HG03521 (cell line): ENCODE results near the gene SORBS1.

Source experiments
- ATAC-seq: cut with Tn5 transposase; IDR thresholded peaks from one replicate; pipeline ENCODE4 v1.9.1; 2021; ENCODE audit warnings: mild to moderate bottlenecking, moderate library complexity; ENCODE audit not compliant: unreplicated experiment

SORBS1 gene

GRCh38 chr10:95395947-95396449 lies 165.2 kb downstream of the SORBS1 start:
- ATAC-seq: no peak

DNA sequence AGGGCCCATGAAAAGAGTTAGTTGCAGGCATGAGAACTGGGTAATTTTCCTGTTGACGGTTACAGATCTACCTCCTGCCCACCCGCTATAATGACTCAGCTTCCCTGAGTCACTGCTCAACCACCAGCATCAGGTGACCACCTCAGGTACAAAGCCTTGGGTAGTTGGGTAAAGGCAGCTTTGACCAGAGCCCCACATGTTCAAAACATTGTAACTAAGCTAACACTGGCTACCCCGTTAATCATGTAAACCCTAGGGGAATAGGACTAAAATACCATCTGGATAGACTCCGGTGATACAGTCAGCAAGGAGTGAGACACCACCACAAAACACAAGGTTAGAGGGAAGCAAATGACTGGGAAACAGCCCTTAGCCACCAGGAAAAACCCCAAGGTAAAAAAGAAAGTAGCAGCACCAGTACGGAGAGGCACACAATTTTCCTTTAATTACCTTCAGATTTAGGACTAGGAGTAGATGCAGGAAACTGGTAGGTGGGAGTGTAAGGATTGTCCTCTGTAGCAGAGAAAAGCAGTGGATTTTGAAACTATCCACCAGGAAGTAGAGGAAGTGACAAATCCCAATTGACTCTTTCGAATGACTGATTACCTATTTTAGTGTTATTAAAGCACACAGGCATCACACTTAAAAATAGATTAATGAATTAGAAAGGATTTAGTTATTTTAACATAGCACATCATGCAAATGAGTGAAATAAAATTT lies 166.8 kb downstream of the SORBS1 start:
- peak; percentile 62 for ATAC-seq

DNA sequence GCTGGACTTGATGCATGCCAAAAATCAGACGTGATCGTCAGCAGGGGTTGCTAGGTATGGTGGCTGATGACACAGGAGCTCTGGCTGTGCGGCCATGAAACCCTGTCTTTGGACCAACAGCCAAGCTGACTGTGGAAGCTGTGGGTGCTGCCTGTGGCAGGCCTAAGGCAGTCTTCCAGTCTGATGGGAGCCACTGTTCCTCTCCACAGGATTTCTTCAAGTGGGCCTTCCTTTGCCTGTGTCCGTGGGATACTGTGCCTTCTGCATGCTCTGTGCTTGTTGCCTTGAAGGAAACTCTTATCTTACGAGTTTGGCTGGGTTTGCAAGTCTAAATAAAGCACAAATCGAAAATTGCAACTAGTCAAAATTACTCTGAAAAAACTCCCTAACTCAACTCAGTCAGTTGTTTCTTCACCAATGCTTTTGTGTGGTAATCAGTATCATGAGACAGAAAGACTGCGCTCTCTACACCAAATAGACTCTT lies 168.4 kb downstream of the SORBS1 start:
- ATAC-seq: no peak

- ATAC-seq: no peak
Observed at GRCh38 chr10:95392217-95392584, 169.0 kb downstream of the SORBS1 start.

GRCh38 chr10:95391581-95392216 lies 169.5 kb downstream of the SORBS1 start:
- ATAC-seq: no peak

- no peak for ATAC-seq
Observed at GRCh38 chr10:95391164-95391563, 170.0 kb downstream of the SORBS1 start.

GRCh38 chr10:95389982-95390381 lies 171.2 kb downstream of the SORBS1 start:
- ATAC-seq: no peak

DNA sequence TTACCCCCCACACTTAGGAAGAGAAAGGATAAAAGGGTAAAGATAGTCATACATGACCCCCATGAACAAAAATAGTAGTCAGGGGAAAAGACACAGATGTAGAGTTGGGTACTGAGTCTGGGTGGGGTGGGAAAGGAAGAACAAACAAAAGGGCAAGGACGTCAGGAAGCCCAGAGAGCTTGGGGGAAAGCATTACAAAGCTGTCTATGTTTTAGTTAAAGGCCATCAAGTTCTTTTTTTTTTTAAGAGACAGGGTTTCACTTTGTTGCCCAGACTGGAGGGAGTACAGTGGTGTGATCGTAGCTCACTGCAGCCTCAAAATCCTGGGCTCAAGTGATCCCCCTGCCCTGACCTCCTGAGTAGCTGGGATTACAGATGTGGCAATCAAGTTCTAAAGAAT lies 172.0 kb downstream of the SORBS1 start:
- no peak for ATAC-seq

- ATAC-seq: no peak
Observed at GRCh38 chr10:95388539-95388938, 172.6 kb downstream of the SORBS1 start.

- no peak for ATAC-seq
Observed at GRCh38 chr10:95388109-95388471, 173.1 kb downstream of the SORBS1 start.

- ATAC-seq: no peak
Observed at GRCh38 chr10:95384011-95384704, 177.0 kb downstream of the SORBS1 start.

DNA sequence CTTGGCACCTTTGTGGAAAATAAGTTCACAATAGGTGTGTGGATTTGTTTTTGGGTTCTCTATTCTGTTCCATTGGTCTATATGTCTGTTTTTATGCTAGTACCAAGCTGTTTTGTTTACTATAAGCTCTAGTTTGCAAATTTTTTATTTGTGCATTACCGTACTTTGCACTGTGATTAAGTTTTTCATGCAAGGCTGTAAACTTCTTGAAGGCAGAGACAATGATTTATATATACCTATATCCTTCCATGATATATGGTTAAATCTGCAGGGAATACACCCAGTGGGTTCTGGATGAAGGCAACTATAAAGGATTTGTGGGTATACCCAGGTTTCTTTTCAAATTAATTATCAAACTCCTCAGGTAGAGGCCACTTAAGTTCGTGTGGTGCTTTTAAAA lies 178.6 kb downstream of the SORBS1 start:
- no peak for ATAC-seq

GRCh38 chr10:95382174-95382573 lies 179.0 kb downstream of the SORBS1 start:
- ATAC-seq: no peak

DNA sequence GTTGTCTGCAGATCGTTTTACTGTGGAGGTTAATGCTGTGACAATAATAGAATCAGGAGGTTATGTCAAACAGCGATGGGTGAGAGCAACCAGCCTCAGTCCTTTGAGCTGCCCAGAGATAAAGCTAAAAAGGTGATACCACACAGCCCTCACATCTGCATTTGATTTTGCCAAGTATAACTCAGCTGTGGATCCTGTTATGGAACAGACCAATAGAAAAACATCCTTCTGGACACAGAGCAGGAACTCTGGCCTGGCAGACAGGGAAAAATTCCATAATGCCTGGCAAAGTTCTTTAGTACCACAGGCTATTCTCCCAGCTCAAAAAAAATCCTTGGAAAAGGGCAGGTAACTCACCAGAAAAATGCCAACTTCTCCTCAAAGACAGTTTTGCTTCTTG lies 183.2 kb downstream of the SORBS1 start:
- ATAC-seq: no peak

DNA sequence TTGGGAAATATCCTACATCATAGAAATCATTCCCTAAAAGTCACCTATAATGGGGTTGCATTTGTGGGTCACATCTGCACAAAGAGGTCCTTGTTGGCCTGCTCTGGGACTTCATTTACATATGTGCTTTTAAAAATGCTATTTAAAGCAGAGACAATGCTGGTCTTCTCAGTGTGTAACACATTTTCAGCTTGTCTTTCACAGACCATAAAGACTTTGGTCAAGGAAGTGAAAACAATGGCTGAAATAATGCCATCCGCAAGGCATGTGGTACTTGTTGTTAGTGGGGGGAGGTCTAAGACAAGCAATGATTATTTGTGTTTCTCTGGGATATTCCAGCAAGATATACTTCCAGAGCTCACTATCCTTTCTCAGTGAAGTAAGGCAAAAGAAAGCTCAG lies 185.8 kb downstream of the SORBS1 start:
- no peak for ATAC-seq

GRCh38 chr10:95374597-95375209 lies 186.5 kb downstream of the SORBS1 start:
- ATAC-seq: peak; percentile 89

GRCh38 chr10:95373660-95374059 lies 187.5 kb downstream of the SORBS1 start:
- ATAC-seq: no peak

DNA sequence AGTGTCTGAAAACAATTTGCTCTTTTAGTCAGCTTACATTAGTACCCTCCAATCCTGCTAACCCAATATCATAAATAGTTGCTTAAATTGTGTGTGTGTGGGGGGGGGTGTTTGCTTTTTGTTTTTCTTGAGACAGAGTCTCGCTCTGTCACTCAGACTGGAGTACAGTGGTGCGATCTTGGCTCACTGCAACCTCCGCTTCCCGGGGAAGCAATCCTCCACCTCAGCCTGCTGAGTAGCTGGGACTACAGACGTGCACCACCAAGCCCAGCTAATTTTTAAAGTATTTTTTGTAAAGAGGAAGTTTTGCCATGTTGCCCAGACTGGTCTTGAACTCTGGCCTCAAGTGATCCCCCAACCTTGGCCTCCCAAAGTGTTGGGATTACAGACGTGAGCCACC lies 196.8 kb downstream of the SORBS1 start:
- ATAC-seq: no peak

DNA sequence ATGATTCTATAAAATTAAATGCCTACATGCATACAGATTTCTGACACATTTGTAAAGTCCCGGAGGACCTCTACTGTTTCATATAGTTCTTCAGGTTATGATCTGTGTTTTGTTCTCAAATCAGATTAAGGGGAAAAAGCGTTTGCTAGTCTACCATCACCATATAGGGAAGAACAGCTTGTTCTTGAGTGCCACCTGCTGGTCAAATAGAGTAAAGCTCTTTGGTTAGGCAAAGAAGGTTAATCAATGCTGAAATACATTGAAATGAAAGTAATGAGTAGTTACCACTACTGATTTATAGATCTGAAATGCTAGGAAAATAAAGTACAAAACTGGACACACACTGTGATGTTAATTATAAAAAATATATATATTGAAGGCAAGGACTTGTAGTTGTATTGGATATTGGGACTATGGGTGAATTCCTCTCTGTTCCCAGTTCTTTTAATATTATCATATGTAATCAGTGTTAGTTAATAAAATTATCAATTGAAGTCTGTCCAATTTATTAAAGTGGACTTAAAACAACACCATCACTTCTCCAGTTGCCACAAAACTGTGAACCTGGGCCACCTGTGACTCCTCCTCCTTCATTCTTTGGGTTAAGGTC lies 197.8 kb downstream of the SORBS1 start:
- no peak for ATAC-seq

- ATAC-seq: no peak
Observed at GRCh38 chr10:95360122-95360714, 201.0 kb downstream of the SORBS1 start.

DNA sequence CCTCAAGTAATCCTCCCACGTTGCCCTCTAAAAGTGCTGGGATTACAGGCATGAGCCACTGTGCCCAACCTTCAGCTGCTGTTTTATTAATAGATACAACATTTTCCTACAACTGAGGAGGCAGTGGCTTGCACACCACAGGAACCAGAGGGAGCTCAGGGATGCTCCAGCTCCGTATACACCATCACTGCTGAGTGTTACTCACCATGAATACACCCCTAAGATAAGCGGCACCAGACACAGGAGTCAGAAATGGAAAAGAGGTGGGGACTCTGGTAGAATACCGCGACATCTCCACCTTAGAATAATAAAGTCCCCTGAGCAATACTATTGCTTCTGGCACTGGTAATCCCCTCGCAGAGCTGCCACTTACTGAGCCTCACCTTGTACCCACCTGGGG lies 201.7 kb downstream of the SORBS1 start:
- ATAC-seq: no peak
